SK-N-SH treated with all-trans-retinoic acid at 6 μM for 48 hours (cell line): Measurements from ENCODE around the gene CCR1.

Experiments
- ATAC-seq: fragments of 200-7000 bp; cut with Tn5 transposase; 3 replicates; pipeline ENCODE4 v1.9.1; 2020; ENCODE audit warnings: mild to moderate bottlenecking, moderate library complexity
- ARNTL ChIP-seq: fragments of 450-650 bp; formaldehyde crosslinking; IDR thresholded peaks from 2 replicates; pipeline ENCODE4 v1.5.0; 2020; ENCODE audit warnings: low read depth, mild to moderate bottlenecking, moderate library complexity, borderline replicate concordance
- BACH2 ChIP-seq: fragments of 250-450 bp; sonication (Bioruptor Pico); IDR thresholded peaks from 2 replicates; pipeline ENCODE4 v1.9.0; 2021; ENCODE audit warnings: mild to moderate bottlenecking, borderline replicate concordance
- CREB5 ChIP-seq: fragments of 250-450 bp; sonication (Bioruptor Pico); IDR thresholded peaks from 2 replicates; pipeline ENCODE4 v1.5.1; 2020; ENCODE audit warnings: low read depth, mild to moderate bottlenecking, moderate library complexity
- CSRNP3 ChIP-seq: fragments of 250-450 bp; sonication (Bioruptor Pico); IDR thresholded peaks from 2 replicates; pipeline ENCODE4 v1.5.1; 2021; ENCODE audit warnings: mild to moderate bottlenecking, moderate library complexity
- ESRRG ChIP-seq: fragments of 250-450 bp; sonication (Bioruptor Pico); IDR thresholded peaks from 2 replicates; pipeline ENCODE4 v1.6.1; 2021; ENCODE audit warnings: mild to moderate bottlenecking
- GLIS3 ChIP-seq: fragments of 250-450 bp; sonication (Bioruptor Pico); IDR thresholded peaks from 2 replicates; pipeline ENCODE4 v1.5.0; 2020; ENCODE audit warnings: mild to moderate bottlenecking, moderate library complexity
- ISL1 ChIP-seq: fragments of 250-450 bp; sonication (Bioruptor Pico); IDR thresholded peaks from 2 replicates; pipeline ENCODE4 v2.1.2; 2022; ENCODE audit warnings: mild to moderate bottlenecking, moderate library complexity
- PATZ1 ChIP-seq: fragments of 250-450 bp; sonication (Bioruptor Pico); IDR thresholded peaks from 2 replicates; pipeline ENCODE4 v1.8.0; 2020; ENCODE audit warnings: mild to moderate bottlenecking, moderate library complexity, borderline replicate concordance
- POU6F1 ChIP-seq: fragments of 250-450 bp; sonication (Bioruptor Pico); IDR thresholded peaks from 2 replicates; pipeline ENCODE4 v1.8.0; 2021; ENCODE audit warnings: low read depth, mild to moderate bottlenecking, moderate library complexity, borderline replicate concordance
- PPARA ChIP-seq: fragments of 250-450 bp; sonication (Bioruptor Pico); IDR thresholded peaks from 2 replicates; pipeline ENCODE4 v1.5.0; 2020; ENCODE audit warnings: mild to moderate bottlenecking, borderline replicate concordance
- RARB ChIP-seq: fragments of 250-450 bp; sonication (Bioruptor Pico); IDR thresholded peaks from 2 replicates; pipeline ENCODE4 v1.8.0; 2021; ENCODE audit warnings: mild to moderate bottlenecking, moderate library complexity
- SNAI2 ChIP-seq: fragments of 250-450 bp; sonication (Bioruptor Pico); IDR thresholded peaks from 2 replicates; pipeline ENCODE4 v1.5.0; 2020; ENCODE audit warnings: mild to moderate bottlenecking, moderate library complexity
- TCF4 ChIP-seq: fragments of 250-450 bp; sonication (Bioruptor Pico); IDR thresholded peaks from 2 replicates; pipeline ENCODE4 v1.8.0; 2021; ENCODE audit warnings: mild to moderate bottlenecking, moderate library complexity, borderline replicate concordance
- TSHZ2 ChIP-seq: fragments of 250-450 bp; sonication (Bioruptor Pico); IDR thresholded peaks from 2 replicates; pipeline ENCODE4 v1.5.0; 2020; ENCODE audit warnings: mild to moderate bottlenecking, moderate library complexity
- ZC3H10 ChIP-seq: fragments of 250-450 bp; sonication (Bioruptor Pico); IDR thresholded peaks from 2 replicates; pipeline ENCODE4 v1.5.1; 2021; ENCODE audit warnings: mild to moderate bottlenecking, moderate library complexity
- ZFP3 ChIP-seq: fragments of 250-450 bp; sonication (Bioruptor Pico); IDR thresholded peaks from 2 replicates; pipeline ENCODE4 v1.5.0; 2020; ENCODE audit warnings: mild to moderate bottlenecking, moderate library complexity
- ZFP30 ChIP-seq: fragments of 450-650 bp; formaldehyde crosslinking; IDR thresholded peaks from 2 replicates; pipeline ENCODE4 v1.5.0; 2022; ENCODE audit warnings: mild to moderate bottlenecking, moderate library complexity
- ZNF565 ChIP-seq: fragments of 450-650 bp; formaldehyde crosslinking; conservative IDR thresholded peaks from 2 replicates; pipeline ENCODE4 v1.5.0; 2020; ENCODE audit warnings: low read depth, mild to moderate bottlenecking, moderate library complexity
- ZNF70 ChIP-seq: fragments of 450-650 bp; formaldehyde crosslinking; IDR thresholded peaks from 2 replicates; pipeline ENCODE4 v1.5.0; 2020; ENCODE audit warnings: mild to moderate bottlenecking, moderate library complexity
- ZNF8 ChIP-seq: fragments of 450-650 bp; formaldehyde crosslinking; IDR thresholded peaks from 2 replicates; pipeline ENCODE4 v1.5.0; 2020; ENCODE audit warnings: mild to moderate bottlenecking, moderate library complexity

The CCR1 gene

GRCh38 chr3:46193436-46193835, 14.7 kb downstream of the CCR1 start:
- no peak for TF ChIP-seq ISL1 (CRISPR knock-in tag)
- TF ChIP-seq TSHZ2 = no peak
- TF ChIP-seq ZNF70 = no peak
- no peak for TF ChIP-seq ZC3H10 (CRISPR knock-in tag)
- TF ChIP-seq PPARA (CRISPR knock-in tag) = no peak
- TF ChIP-seq GLIS3 (CRISPR knock-in tag) = no peak
- TF ChIP-seq CREB5 (CRISPR knock-in tag) = no peak
- no peak for TF ChIP-seq TCF4 (CRISPR knock-in tag)
- TF ChIP-seq BACH2 (CRISPR knock-in tag) = no peak
- TF ChIP-seq SNAI2 (CRISPR knock-in tag) = no peak
- TF ChIP-seq ARNTL = no peak
- no peak for TF ChIP-seq CSRNP3 (CRISPR knock-in tag)
- TF ChIP-seq POU6F1 (CRISPR knock-in tag) = no peak
- TF ChIP-seq ZFP3 (CRISPR knock-in tag) = no peak
- TF ChIP-seq PATZ1 (CRISPR knock-in tag) = no peak
- TF ChIP-seq ZNF565 (CRISPR knock-in tag) = no peak
- TF ChIP-seq RARB (CRISPR knock-in tag) = no peak
- ATAC-seq = no peak

- ATAC-seq = no peak
- TF ChIP-seq ZNF70 (no peak), ISL1 (CRISPR knock-in tag) (no peak), ZC3H10 (CRISPR knock-in tag) (no peak), SNAI2 (CRISPR knock-in tag) (no peak), CSRNP3 (CRISPR knock-in tag) (no peak), RARB (CRISPR knock-in tag) (no peak), ZFP3 (CRISPR knock-in tag) (no peak), ZFP30 (CRISPR knock-in tag) (no peak), TSHZ2 (no peak), ZNF8 (no peak), PATZ1 (CRISPR knock-in tag) (no peak), ARNTL (no peak), CREB5 (CRISPR knock-in tag) (no peak), PPARA (CRISPR knock-in tag) (no peak), BACH2 (CRISPR knock-in tag) (no peak), ZNF565 (CRISPR knock-in tag) (no peak), GLIS3 (CRISPR knock-in tag) (no peak), ESRRG (no peak)
Measured at GRCh38 chr3:46192939-46193338, 15.2 kb downstream of the CCR1 start.
